Amygdala (tissue), 56 donors: ENCODE measurements around the gene KRT74.
A peak's percentile ranks its signal among the peaks of the same experiment; 100 is the strongest.

ENCODE experiments used
- DNase-seq, 56 donors: peaks; one replicate each; lab custom pipeline; 2025; lab: John Stamatoyannopoulos, UW

The KRT74 gene

GRCh38 chr12:52524241-52524897, 49.3 kb downstream of the KRT74 start:
- no peak for DNase-seq

GRCh38 chr12:52523824-52524223, 49.8 kb downstream of the KRT74 start:
- DNase-seq, result no peak

- peak in 1 of 56 donors; percentile 16 for DNase-seq
Observed at GRCh38 chr12:52522346-52523011, 51.2 kb downstream of the KRT74 start.

GRCh38 chr12:52521568-52522266, 51.9 kb downstream of the KRT74 start:
- no peak for DNase-seq

- DNase-seq, result no peak
Observed at GRCh38 chr12:52521175-52521567, 52.5 kb downstream of the KRT74 start.

- no peak for DNase-seq
Observed at GRCh38 chr12:52519826-52520662, 53.6 kb downstream of the KRT74 start, which contains the start of gene KRT5. TSS of gene KRT5 (minus strand) at chr12:52520394. CDS start at chr12:52520296, 98 bp downstream.

GRCh38 chr12:52519387-52519703, 54.3 kb downstream of the KRT74 start:
- no peak for DNase-seq

- no peak for DNase-seq
Observed at GRCh38 chr12:52518574-52519386, 54.9 kb downstream of the KRT74 start.

GRCh38 chr12:52517888-52518287, 55.8 kb downstream of the KRT74 start:
- no peak for DNase-seq

- DNase-seq, result no peak
Observed at GRCh38 chr12:52517005-52517835, 56.4 kb downstream of the KRT74 start.

- DNase-seq, result no peak
Observed at GRCh38 chr12:52515927-52516831, 57.5 kb downstream of the KRT74 start.
